ENCODE measurements around the gene OR2T35.
A peak's percentile ranks its signal among the peaks of the same experiment; 100 is the strongest.

The OR2T35 gene

DNA sequence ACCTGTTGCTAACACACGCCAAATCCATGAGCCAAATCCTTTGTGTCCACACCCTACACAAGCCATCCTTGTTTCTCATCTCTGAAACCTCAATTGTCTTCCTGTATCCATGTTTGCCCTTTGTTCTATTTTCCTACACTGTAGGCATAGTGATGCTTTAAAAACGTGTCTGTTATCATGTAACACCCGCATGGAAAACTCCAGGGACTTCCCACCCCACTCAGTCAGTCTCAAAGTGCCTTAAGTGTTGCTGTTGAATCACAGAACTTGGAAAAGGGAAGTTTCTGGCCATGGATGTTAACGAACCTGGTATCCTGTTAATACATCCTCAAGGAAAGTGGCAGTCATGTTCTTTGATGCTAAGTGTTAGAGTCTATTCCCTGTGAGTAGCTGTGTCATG is 19.9 kb downstream of the OR2T35 start:
- DNase-seq: no peak

DNA sequence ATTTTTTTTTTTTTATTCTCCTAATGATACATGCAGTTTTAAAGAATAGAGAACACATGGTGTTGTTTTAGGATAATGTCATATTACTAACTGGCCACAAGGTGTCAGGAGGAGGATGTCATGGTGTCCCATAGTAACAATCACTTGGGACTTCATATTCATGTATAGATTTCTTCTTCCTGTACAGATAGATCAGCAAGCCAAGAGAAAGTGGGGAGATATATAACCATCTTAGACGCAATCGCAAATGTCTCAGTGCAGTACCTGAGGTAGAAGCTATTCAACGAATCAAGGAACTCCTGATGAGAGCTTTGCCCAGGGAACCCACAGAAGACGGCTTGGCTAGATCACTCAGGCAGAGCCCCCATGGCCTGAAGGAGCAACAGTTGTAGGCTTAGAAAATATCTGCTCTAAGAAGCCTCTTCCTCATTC is 22.5 kb downstream of the OR2T35 start:
- no peak for DNase-seq

DNA sequence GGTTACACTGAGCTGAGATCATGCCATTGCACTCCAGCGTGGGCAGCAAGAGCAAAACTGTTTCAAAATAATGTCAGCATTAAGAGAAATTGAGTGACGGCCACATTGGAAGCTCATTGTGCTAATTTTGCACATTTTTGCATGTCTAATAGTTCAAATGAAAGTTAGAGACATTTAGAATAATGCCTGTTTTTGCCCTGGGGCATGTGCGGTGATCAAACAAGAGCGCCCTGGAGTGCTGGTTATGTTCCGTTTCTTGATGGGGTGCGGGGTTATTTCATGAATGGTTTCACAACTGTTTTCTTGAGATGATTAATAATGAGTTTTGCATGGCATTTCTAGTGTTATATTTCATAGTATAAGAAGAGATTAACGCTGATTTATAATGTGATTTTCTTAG is 23.3 kb downstream of the OR2T35 start:
- no peak for DNase-seq

DNA sequence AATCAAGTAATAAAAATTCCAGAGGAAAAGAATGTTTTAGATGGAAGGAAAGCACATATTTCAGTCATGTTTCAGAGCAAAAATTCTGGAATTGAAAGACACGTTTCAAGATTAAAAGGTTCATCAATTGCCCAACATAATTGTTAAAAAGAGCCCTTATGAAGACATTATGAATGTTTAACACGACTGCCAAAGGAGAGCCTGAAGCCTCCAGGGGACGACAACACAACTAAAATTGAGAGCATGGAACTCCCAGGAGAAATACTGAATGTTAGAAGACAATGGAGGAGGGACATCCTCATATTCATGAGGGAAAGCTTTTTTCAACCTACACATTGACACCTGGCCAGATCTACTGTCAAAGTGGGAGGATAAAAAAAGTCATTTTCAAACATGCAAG is 26.2 kb downstream of the OR2T35 start:
- peak; percentile 80 for DNase-seq

DNA sequence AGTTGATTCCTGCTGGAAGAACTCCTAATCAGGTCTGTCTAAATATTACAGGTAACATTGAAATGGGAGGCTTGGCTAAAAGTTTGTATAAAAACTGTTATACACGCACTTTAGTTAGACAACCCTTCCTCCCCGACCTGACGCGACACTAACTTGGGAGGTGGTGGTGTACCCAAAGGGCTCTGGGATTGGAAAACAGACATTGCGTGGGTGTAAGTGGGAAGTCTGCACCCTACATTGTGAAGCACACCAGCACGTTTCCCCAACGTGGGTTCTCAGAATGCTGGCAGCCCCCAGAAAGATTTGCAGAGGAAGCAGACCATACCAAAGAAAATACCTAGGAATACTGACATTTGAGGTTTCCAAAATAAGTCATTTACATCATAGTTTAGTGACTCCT is 27.0 kb downstream of the OR2T35 start:
- DNase-seq: no peak

DNA sequence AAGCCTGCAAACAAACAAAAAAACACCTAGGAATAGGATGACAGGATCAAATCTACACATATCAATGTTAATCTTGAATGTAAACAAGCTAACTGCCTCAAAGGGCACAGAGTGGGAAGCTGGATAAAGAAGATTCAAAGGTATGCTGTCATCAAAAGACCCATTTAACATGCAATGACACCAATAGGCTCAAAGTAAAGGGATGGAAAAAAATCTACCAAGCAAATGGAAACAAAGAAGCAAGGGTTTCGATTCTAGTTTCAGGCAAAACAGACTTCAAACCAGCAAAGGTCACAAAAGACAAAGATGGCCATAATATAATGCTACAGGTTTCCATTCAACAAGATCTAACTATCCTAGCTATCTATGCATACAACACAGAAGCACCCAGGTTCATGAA is 31.3 kb downstream of the OR2T35 start:
- no peak for DNase-seq

DNA sequence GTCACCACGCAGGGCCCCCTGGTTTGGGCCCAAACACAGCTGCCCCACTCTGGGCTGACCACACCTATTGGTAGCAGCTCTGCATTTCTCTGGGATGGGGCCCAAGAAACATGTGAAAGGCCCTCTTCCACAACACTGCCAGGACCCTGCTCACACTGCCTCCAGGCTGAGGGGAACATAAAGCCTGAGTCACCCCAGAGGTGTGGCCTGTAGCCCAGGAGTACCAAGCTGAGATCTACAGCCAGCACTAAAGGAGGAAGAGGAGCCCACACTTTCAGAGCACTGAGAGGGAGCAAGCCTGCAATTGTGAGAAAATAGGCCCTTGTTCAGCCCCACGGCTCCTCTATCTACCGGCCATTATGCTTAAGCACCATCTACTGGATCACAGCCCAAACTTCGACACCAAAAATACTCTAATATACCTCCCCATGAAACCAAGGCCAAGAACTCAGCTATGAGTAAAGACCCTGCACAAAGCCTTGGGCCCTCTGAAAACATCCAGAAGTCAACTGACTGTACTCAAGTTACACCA is 33.1 kb downstream of the OR2T35 start:
- DNase-seq: no peak

DNA sequence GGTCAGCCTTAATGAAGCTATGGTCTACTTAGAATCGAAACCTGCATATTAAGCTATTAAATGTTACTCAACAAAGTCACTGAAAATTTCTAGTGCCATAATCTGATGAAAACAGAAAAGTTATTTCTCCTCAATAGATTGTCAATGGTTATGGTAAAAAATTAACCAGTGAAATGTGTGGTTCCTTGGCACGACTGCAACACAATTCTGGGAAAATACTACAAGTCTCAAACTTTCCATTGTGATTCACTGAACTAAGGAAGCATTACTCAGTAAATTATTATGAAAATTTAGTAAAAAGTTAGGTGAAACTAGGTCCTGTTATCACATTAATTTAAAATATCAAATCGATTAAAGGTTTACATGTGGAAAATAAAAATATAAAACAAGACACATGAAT is 34.8 kb downstream of the OR2T35 start:
- no peak for DNase-seq

DNA sequence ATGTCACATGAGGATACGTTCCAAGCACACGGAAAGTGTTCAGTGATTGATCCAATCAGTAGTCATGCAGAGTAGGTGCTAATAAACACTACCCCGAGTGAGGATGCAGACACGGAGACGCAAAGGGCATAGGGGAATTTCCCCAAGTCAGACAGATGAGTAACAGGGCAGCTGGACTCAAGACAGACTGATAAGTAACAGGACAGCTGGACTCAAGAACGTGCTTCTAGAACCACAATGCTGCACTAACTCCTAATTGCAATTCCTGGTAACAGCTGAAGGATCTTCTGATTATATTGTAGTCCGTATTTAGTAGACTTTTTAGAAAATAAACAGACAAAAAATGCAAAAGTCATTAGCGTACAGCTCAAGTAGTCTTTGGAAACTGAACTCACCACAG is 45.7 kb downstream of the OR2T35 start:
- no peak for DNase-seq

DNA sequence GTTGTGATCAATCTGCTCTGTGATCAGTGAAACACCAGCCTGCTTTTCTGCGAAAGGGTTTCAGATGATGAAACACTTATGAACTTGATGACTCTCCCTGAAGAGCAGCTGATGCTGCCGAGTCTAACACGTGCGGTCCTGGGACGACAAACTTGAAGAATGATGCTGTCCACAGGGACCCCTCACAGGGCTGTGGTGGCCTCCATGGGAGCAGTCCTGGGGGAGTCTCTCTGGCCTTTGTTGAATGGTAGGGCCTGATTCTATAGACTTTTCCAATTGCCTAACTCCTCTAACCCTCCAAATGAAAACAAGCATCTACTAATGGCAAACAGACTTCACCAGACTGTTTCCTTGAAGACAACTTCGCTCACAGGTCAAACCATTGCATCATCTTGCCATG is 47.5 kb downstream of the OR2T35 start, which contains the start of gene OR2T10:
Gene OR2T10 (minus strand): TSS at position 112 of the 400 bp plus-strand sequence. CDS start 3,932 bp downstream, outside the sequence.
- DNase-seq: no peak

DNA sequence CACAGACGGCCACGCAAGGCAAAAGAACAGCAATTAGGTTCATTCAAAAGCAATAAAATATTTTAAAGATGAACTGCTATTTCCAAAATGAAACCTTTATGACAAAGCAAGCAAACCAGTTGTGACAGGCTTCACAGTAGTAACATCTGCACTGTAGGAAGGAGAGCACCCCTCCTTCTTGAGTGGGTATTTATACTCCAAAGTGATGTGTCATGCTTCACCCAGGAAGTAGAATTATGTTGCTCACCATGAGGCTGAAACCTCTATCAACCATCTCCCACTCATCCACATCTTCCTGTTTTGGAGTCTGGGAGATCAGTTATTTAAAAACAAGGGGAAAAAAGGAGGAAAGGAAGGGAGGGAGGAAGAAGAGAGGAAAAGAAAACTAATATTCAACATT is 48.5 kb downstream of the OR2T35 start:
- DNase-seq: no peak

DNA sequence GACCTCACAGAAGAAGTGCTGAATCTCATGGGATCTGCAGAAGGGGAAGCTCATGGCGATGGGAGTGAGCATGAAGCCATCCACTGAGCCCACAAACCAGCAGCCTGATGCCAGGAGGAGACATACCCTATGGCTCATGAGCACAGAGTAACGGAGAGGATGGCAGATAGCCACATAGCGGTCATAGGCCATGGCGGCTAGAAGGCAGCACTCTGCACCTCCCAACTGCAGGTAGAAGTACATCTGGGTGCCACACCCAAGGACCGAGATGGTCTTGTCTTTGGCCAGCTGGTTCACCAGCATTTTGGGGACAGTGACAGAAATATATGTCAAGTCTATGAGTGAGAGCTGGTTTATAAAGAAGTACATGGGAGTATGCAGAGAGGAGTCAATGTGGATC is 51.9 kb downstream of the OR2T35 start:
- DNase-seq: no peak

DNA sequence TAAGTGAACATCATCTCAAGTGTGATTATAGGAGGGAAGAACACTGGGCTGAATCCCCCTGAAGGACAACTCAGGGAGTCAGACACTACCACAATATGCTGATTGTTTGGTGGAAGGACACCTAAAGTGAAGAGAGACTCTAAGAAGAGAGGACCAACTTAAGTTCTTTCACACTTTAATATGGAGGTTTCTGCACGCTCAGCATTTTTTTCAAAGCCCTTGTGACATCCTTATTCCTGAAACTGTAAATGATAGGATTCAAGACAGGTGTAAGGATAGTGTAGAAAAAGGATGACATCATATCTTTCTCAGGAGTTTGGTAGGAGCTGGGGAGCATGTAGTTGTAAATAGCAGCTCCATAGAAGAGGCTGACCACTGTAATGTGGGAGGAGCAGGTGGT is 52.4 kb downstream of the OR2T35 start:
- DNase-seq: no peak

DNA sequence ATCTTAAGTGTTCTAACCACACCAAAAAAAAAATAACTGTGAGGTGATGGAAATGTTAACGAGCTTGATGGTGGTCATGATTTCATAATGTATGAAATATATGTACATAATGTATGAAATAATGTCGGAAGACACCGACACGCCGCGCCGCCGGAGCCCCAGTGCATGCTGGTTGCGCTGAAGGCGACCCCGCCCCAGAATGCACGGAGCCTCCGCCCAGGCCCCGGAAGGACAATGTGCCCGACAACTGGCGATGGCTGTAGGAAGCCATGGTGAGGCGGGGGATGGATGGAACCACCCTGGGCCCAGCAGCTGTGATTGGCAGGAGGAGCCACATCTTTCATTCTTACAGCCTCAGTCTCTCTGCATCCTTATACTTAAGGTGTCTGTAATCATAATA is 55.0 kb downstream of the OR2T35 start:
- DNase-seq: no peak

DNA sequence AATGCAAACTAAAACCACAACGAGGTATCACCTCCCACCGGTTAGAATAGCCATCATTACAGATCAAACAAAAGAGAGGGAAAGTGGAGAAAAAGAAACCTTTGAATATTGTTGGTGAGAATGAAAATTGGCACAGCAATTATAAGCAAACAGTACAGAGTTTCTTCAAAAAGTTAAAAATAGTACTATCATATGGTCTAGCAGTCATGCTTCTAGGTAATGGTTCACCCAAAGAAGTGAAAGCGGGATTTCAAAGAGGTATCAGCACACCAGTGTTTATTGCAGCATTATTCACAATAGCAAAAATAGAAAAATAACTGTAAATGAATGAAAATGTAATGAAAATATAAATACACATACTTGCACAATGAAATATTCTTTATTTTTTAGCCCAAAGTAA is 55.7 kb downstream of the OR2T35 start:
- DNase-seq: no peak
